Stimulated activated naive B cell treated with anti-CD40 and anti-IgM and Interleukin-4, amounts not matched to agents 10 μg/mL and 1 μg/mL and 100 μg/mL, for 72 hours (primary cell): ENCODE results near the gene TMEM196.

Experiments
- ATAC-seq, 2 donors: fragments of 150-1000 bp; cut with Tn5 transposase; replicated peaks; 2 replicates each; pipeline ENCODE4 v1.10.0; 2021; ENCODE audit warnings: moderate library complexity in 1 of 2
- DNase-seq: peaks from one replicate; pipeline ENCODE4 v3.0.0; 2021
- H3K27ac Mint-ChIP-seq: one replicate; pipeline ENCODE4 v1.8.0; 2022; ENCODE audit warnings: mild to moderate bottlenecking, mixed read lengths
- H3K27me3 Mint-ChIP-seq, 2 donors: one replicate each; pipeline ENCODE4 v1.8.0; 2022; ENCODE audit warnings: mixed read lengths in 2 of 2
- H3K36me3 Mint-ChIP-seq, 2 donors: one replicate each; pipeline ENCODE4 v1.8.0; 2022; ENCODE audit warnings: mixed read lengths in 2 of 2, mild to moderate bottlenecking in 1 of 2
- H3K4me1 Mint-ChIP-seq, 2 donors: one replicate each; pipeline ENCODE4 v1.8.0; 2022; ENCODE audit warnings: mixed read lengths in 2 of 2, mild to moderate bottlenecking in 1 of 2
- H3K4me3 Mint-ChIP-seq, 2 donors: one replicate each; pipeline ENCODE4 v1.8.0; 2022; ENCODE audit warnings: mild to moderate bottlenecking in 2 of 2, mixed read lengths in 2 of 2, moderate library complexity in 1 of 2
- H3K9me3 Mint-ChIP-seq, 2 donors: one replicate each; pipeline ENCODE4 v1.8.0; 2022; ENCODE audit warnings: mixed read lengths in 2 of 2, mild to moderate bottlenecking in 1 of 2

The TMEM196 gene

GRCh38 chr7:19772841-19773760, at the start of gene TMEM196:
Gene TMEM196, minus strand, starts transcription at chr7:19773617. Its CDS starts 921 bp downstream, at chr7:19772696.
- H3K36me3 Mint-ChIP-seq: no peaks in the 10 kb centered on the region
- H3K27ac Mint-ChIP-seq: peak within 1 kb of the TSS; percentile 75
- no peak for ATAC-seq

GRCh38 chr7:19816128-19816527, 42.7 kb upstream of the TMEM196 start:
- H3K4me1 Mint-ChIP-seq: no peaks in the 10 kb centered on the region
- H3K27ac Mint-ChIP-seq: no peak overlapping the region
- no peaks in the 10 kb centered on the region for H3K9me3 Mint-ChIP-seq
- H3K36me3 Mint-ChIP-seq: no peaks in the 10 kb centered on the region
- ATAC-seq (no peak), DNase-seq (no peak)
- peaks cover 6 to 8% of the 10 kb centered on the region in 2 donors for H3K27me3 Mint-ChIP-seq
- H3K4me3 Mint-ChIP-seq: no peak overlapping the region

More at GRCh38 chr7:19772841-19773760, at the start of gene TMEM196:
- peak within 1 kb of the TSS; percentile 61 to 66 for H3K4me3 Mint-ChIP-seq
- peaks cover 38 to 49% of the 10 kb centered on the region in 2 donors for H3K27me3 Mint-ChIP-seq
- H3K4me1 Mint-ChIP-seq: peaks cover 9 to 18% of the 10 kb centered on the region in 2 donors
- DNase-seq: no peak
- no peaks in the 10 kb centered on the region for H3K9me3 Mint-ChIP-seq

- Mint-ChIP-seq H3K4me1 (no peaks in the 10 kb centered on the region), H3K9me3 (no peaks in the 10 kb centered on the region), H3K27ac (no peak overlapping the region), H3K36me3 (no peaks in the 10 kb centered on the region), H3K4me3 (no peak overlapping the region), H3K27me3 (peaks cover 6 to 8% of the 10 kb centered on the region in 2 donors)
- DNase-seq (no peak), ATAC-seq (no peak)
These were observed 42.1 kb upstream of the TMEM196 start for GRCh38 chr7:19815546-19815945.

- Mint-ChIP-seq H3K4me1 (no peaks in the 10 kb centered on the region), H3K27ac (no peak overlapping the region), H3K4me3 (no peak overlapping the region), H3K9me3 (no peaks in the 10 kb centered on the region), H3K27me3 (peaks cover 6 to 8% of the 10 kb centered on the region in 2 donors), H3K36me3 (no peaks in the 10 kb centered on the region)
- DNase-seq (no peak), ATAC-seq (no peak)
These were observed 41.4 kb upstream of the TMEM196 start for GRCh38 chr7:19814776-19815175.

- ATAC-seq (no peak), DNase-seq (no peak)
- no peak overlapping the region for H3K27ac Mint-ChIP-seq
- peaks cover 6 to 8% of the 10 kb centered on the region in 2 donors for H3K27me3 Mint-ChIP-seq
- no peaks in the 10 kb centered on the region for H3K4me1 Mint-ChIP-seq
- no peak overlapping the region for H3K4me3 Mint-ChIP-seq
- no peaks in the 10 kb centered on the region for H3K36me3 Mint-ChIP-seq
- no peaks in the 10 kb centered on the region for H3K9me3 Mint-ChIP-seq
These were observed 38.0 kb upstream of the TMEM196 start for GRCh38 chr7:19811386-19811785.

- Mint-ChIP-seq H3K27me3 (no peaks in the 10 kb centered on the region), H3K9me3 (peaks cover 0 to 3% of the 10 kb centered on the region in 2 donors), H3K27ac (no peak overlapping the region), H3K4me1 (no peaks in the 10 kb centered on the region), H3K36me3 (no peaks in the 10 kb centered on the region), H3K4me3 (no peak overlapping the region)
- ATAC-seq: no peak
- no peak for DNase-seq
These were observed 25.6 kb upstream of the TMEM196 start for GRCh38 chr7:19798986-19799385.

GRCh38 chr7:19783541-19783940, 10.1 kb upstream of the TMEM196 start:
- Mint-ChIP-seq H3K36me3 (no peaks in the 10 kb centered on the region), H3K27ac (no peak overlapping the region), H3K27me3 (peaks cover 8 to 22% of the 10 kb centered on the region in 2 donors), H3K9me3 (peaks cover 8 to 13% of the 10 kb centered on the region in 2 donors), H3K4me3 (no peak overlapping the region), H3K4me1 (no peaks in the 10 kb centered on the region)
- DNase-seq (no peak), ATAC-seq (no peak)

- peaks cover 0 to 2% of the 10 kb centered on the region in 2 donors for H3K9me3 Mint-ChIP-seq
- H3K4me3 Mint-ChIP-seq: no peak overlapping the region
- peaks cover 33 to 34% of the 10 kb centered on the region in 2 donors for H3K27me3 Mint-ChIP-seq
- ATAC-seq: no peak
- H3K4me1 Mint-ChIP-seq: peaks cover 9 to 17% of the 10 kb centered on the region in 2 donors
- no peak overlapping the region for H3K27ac Mint-ChIP-seq
- no peaks in the 10 kb centered on the region for H3K36me3 Mint-ChIP-seq
- no peak for DNase-seq
These were observed 3.6 kb upstream of the TMEM196 start for GRCh38 chr7:19776981-19777380.

- DNase-seq: no peak
- no peaks in the 10 kb centered on the region for H3K9me3 Mint-ChIP-seq
These were observed 2.2 kb upstream of the TMEM196 start for GRCh38 chr7:19775578-19775977.

GRCh38 chr7:19772306-19772705, 1.1 kb downstream of the TMEM196 start:
- Mint-ChIP-seq H3K27ac (no peak overlapping the region), H3K27me3 (peaks cover 38 to 47% of the 10 kb centered on the region in 2 donors), H3K9me3 (no peaks in the 10 kb centered on the region), H3K4me1 (peaks cover 9 to 18% of the 10 kb centered on the region in 2 donors), H3K4me3 (peak overlapping the region; percentile 45 to 50), H3K36me3 (no peaks in the 10 kb centered on the region)
- DNase-seq (no peak), ATAC-seq (no peak)

More at GRCh38 chr7:19775578-19775977, 2.2 kb upstream of the TMEM196 start:
- Mint-ChIP-seq H3K36me3 (no peaks in the 10 kb centered on the region), H3K4me1 (peaks cover 9 to 18% of the 10 kb centered on the region in 2 donors), H3K27me3 (peaks cover 34 to 37% of the 10 kb centered on the region in 2 donors), H3K4me3 (no peak overlapping the region), H3K27ac (no peak overlapping the region)
- ATAC-seq: no peak

- H3K4me1 Mint-ChIP-seq: no peaks in the 10 kb centered on the region
- DNase-seq (no peak), ATAC-seq (no peak)
- H3K9me3 Mint-ChIP-seq: no peaks in the 10 kb centered on the region
- peaks cover 9 to 11% of the 10 kb centered on the region in 2 donors for H3K27me3 Mint-ChIP-seq
- no peak overlapping the region for H3K27ac Mint-ChIP-seq
- no peak overlapping the region for H3K4me3 Mint-ChIP-seq
- no peaks in the 10 kb centered on the region for H3K36me3 Mint-ChIP-seq
These were observed 10.8 kb downstream of the TMEM196 start for GRCh38 chr7:19762631-19763030.

GRCh38 chr7:19754521-19755116, 18.8 kb downstream of the TMEM196 start:
- Mint-ChIP-seq H3K27ac (no peak overlapping the region), H3K4me1 (peaks cover 4 to 6% of the 10 kb centered on the region in 2 donors), H3K9me3 (no peaks in the 10 kb centered on the region), H3K27me3 (peaks cover 6% of the 10 kb centered on the region in 2 donors), H3K4me3 (no peak overlapping the region), H3K36me3 (no peaks in the 10 kb centered on the region)
- ATAC-seq: no peak
- no peak for DNase-seq

- ATAC-seq: no peak
- H3K27me3 Mint-ChIP-seq: peaks cover 6% of the 10 kb centered on the region in 2 donors
- H3K36me3 Mint-ChIP-seq: no peaks in the 10 kb centered on the region
- H3K27ac Mint-ChIP-seq: no peak overlapping the region
- H3K9me3 Mint-ChIP-seq: no peaks in the 10 kb centered on the region
- peaks cover 5 to 8% of the 10 kb centered on the region in 2 donors for H3K4me1 Mint-ChIP-seq
- no peak overlapping the region for H3K4me3 Mint-ChIP-seq
- DNase-seq: no peak
These were observed 21.4 kb downstream of the TMEM196 start for GRCh38 chr7:19752020-19752419.

- no peak for ATAC-seq
- Mint-ChIP-seq H3K9me3 (no peaks in the 10 kb centered on the region), H3K27ac (no peak overlapping the region), H3K27me3 (peaks cover 0 to 12% of the 10 kb centered on the region in 2 donors), H3K4me1 (peaks cover 5 to 8% of the 10 kb centered on the region in 2 donors), H3K4me3 (no peak overlapping the region), H3K36me3 (no peaks in the 10 kb centered on the region)
- no peak for DNase-seq
These were observed 23.8 kb downstream of the TMEM196 start for GRCh38 chr7:19749658-19750057.
